HFFc6 (cell line): ENCODE data around the gene FBL. TPM values are rescaled to one million over a fixed set of nuclear protein-coding genes. Genes with fewer than 3 reads are reported as not detected.
A peak's percentile ranks its signal among the peaks of the same experiment; 100 is the strongest.

ENCODE experiments used
- DNase-seq: peaks from one replicate; pipeline ENCODE4 v3.0.0-alpha.2; 2018
- H3K27ac Mint-ChIP-seq: 2 replicates; pipeline ENCODE4 v1.8.0; 2020; ENCODE audit warnings: mild to moderate bottlenecking, mixed read lengths
- H3K27me3 Mint-ChIP-seq: 2 replicates; pipeline ENCODE4 v1.8.0; 2021; ENCODE audit warnings: mild to moderate bottlenecking, moderate library complexity, mixed read lengths; ENCODE audit not compliant: insufficient read depth
- H3K36me3 Mint-ChIP-seq: 2 replicates; pipeline ENCODE4 v1.8.0; 2021; ENCODE audit warnings: low read depth, mixed read lengths
- H3K4me1 Mint-ChIP-seq: 2 replicates; pipeline ENCODE4 v1.8.0; 2020; ENCODE audit warnings: low read depth, mixed read lengths
- H3K4me3 Mint-ChIP-seq: 2 replicates; pipeline ENCODE4 v1.8.0; 2020; ENCODE audit warnings: mild to moderate bottlenecking, moderate library complexity, mixed read lengths
- H3K9me3 Mint-ChIP-seq: 2 replicates; pipeline ENCODE4 v1.8.0; 2020; ENCODE audit warnings: mild to moderate bottlenecking, mixed read lengths
- CTCF ChIP-seq: fragments of 200-600 bp; sonication (generic); IDR thresholded peaks from 2 replicates; pipeline ENCODE4 v1.5.0; 2021; ENCODE audit warnings: antibody characterized with exemption, mild to moderate bottlenecking
- total RNA-seq, 6 experiments: library from RNA; stranded (reverse); fragmentation: NEBNext Ultra II Directional; extraction: Animal tissue kit (Norgen Biotek cat#: 25700); gene quantifications; 2 replicates in 1 of 6; 3 replicates in 5 of 6; pipeline ENCODE4 v1.2.3, GENCODE V29; 2021

FBL gene
- total RNA-seq, 6 experiments from 2014 or later, result 167 to 234 (median 217) TPM

GRCh38 chr19:39845584-39845932, 621 bp downstream of the FBL start:
- H3K4me3 Mint-ChIP-seq, result peak overlapping the region; percentile 93
- H3K27me3 Mint-ChIP-seq, result peaks cover 2% of the 10 kb centered on the region
- peaks cover 56% of the 10 kb centered on the region for H3K4me1 Mint-ChIP-seq
- TF ChIP-seq CTCF, result 0 out of 2 replicates have a peak, but pooled peaks have one; percentile 23
- H3K27ac Mint-ChIP-seq, result peak overlapping the region; percentile 90
- DNase-seq, result no peak
- no peaks in the 10 kb centered on the region for H3K9me3 Mint-ChIP-seq
- H3K36me3 Mint-ChIP-seq, result no peaks in the 10 kb centered on the region

GRCh38 chr19:39845172-39845571, 1.0 kb downstream of the FBL start:
- Mint-ChIP-seq H3K36me3 (no peaks in the 10 kb centered on the region), H3K27me3 (peaks cover 2% of the 10 kb centered on the region), H3K4me1 (peaks cover 56% of the 10 kb centered on the region), H3K4me3 (peak overlapping the region; percentile 93), H3K27ac (peak overlapping the region; percentile 90), H3K9me3 (no peaks in the 10 kb centered on the region)
- no peak for DNase-seq
- TF ChIP-seq CTCF, result no peak

GRCh38 chr19:39843919-39844793, 2.0 kb downstream of the FBL start:
- peak; percentile 82 for TF ChIP-seq CTCF
- DNase-seq, result peak; percentile 53
- Mint-ChIP-seq H3K36me3 (no peaks in the 10 kb centered on the region), H3K27ac (peak overlapping the region; percentile 90), H3K9me3 (no peaks in the 10 kb centered on the region), H3K27me3 (peaks cover 2% of the 10 kb centered on the region), H3K4me3 (peak overlapping the region; percentile 93), H3K4me1 (peaks cover 56% of the 10 kb centered on the region)

- Mint-ChIP-seq H3K36me3 (peaks cover 2% of the 10 kb centered on the region; the same call in 1 of the 2 replicates), H3K27ac (peak overlapping the region; percentile 87), H3K4me1 (peaks cover 56% of the 10 kb centered on the region), H3K27me3 (peaks cover 2% of the 10 kb centered on the region), H3K4me3 (peak overlapping the region; percentile 85), H3K9me3 (no peaks in the 10 kb centered on the region)
- TF ChIP-seq CTCF, result 0 out of 2 replicates have a peak, but pooled peaks have one; percentile 24
- DNase-seq, result no peak
Observed at GRCh38 chr19:39842693-39843435, 3.3 kb downstream of the FBL start.

- Mint-ChIP-seq H3K36me3 (peaks cover 14% of the 10 kb centered on the region), H3K27ac (peak overlapping the region; percentile 87), H3K27me3 (peaks cover 2% of the 10 kb centered on the region), H3K9me3 (no peaks in the 10 kb centered on the region), H3K4me1 (peaks cover 43% of the 10 kb centered on the region), H3K4me3 (no peak overlapping the region; the same call in 1 of the 2 replicates)
- no peak for TF ChIP-seq CTCF
- DNase-seq, result no peak
Observed at GRCh38 chr19:39841041-39841440, 5.1 kb downstream of the FBL start.
